Thoracic aorta (tissue), 2 donors: ENCODE data around the gene ANO7. TPM values are rescaled to one million over a fixed set of nuclear protein-coding genes. Genes with fewer than 3 reads are reported as not detected.

Experiments used
- ATAC-seq: fragments of 150-250 bp; one replicate; pipeline ENCODE4 v1.8.0; 2017; ENCODE audit warnings: low read depth; ENCODE audit not compliant: insufficient number of reproducible peaks, low FRiP score
- DNase-seq: peaks from one replicate; pipeline ENCODE4 v3.0.0-alpha.2; 2020; ENCODE audit warnings: low spot score
- H3K27ac ChIP-seq, 2 donors: fragments of 200-600 bp; sonication (generic); 1 replicate in 1 of 2; 2 replicates in 1 of 2; pipeline ENCODE4 v1.5.1; 2016; ENCODE audit warnings: mild to moderate bottlenecking in 2 of 2, moderate library complexity in 2 of 2
- H3K27me3 ChIP-seq: fragments of 200-600 bp; sonication (generic); replicated peaks from 2 replicates; pipeline ENCODE4 v1.6.0; 2016; ENCODE audit warnings: mild to moderate bottlenecking; ENCODE audit not compliant: insufficient read depth
- H3K36me3 ChIP-seq: fragments of 200-600 bp; sonication (generic); one replicate; pipeline ENCODE4 v1.5.1; 2016
- H3K4me1 ChIP-seq, 2 donors: fragments of 200-600 bp; sonication (generic); 1 replicate in 1 of 2; 2 replicates in 1 of 2; pipeline versions ENCODE4 v1.5.1 to v1.6.0; 2016; ENCODE audit warnings: low read depth in 2 of 2, mild to moderate bottlenecking in 1 of 2; ENCODE audit not compliant: control insufficient read depth in 1 of 2
- H3K4me3 ChIP-seq: fragments of 200-600 bp; sonication (generic); 2 replicates; pipeline ENCODE4 v1.5.1; 2016; ENCODE audit warnings: mild to moderate bottlenecking
- H3K9me3 ChIP-seq: fragments of 200-600 bp; sonication (generic); 2 replicates; pipeline ENCODE4 v1.5.1; 2016
- total RNA-seq, 2 donors: library from RNA; depleted of rRNA; stranded (reverse); fragments of >200 nt; gene quantifications; one replicate each; pipeline versions ENCODE4 v1.1.0 to v1.2.3, GENCODE V29; 2016
- TF ChIP-seq, protein P1 (sequence below): fragments of 200-600 bp; sonication (generic); IDR thresholded peaks from one replicate; pipeline ENCODE4 v1.5.1; 2019; ENCODE audit warnings: antibody characterized with exemption

Gene ANO7
- total RNA-seq, 2 donors from 2014 or later: 0.27 to 1.2 TPM

DNA sequence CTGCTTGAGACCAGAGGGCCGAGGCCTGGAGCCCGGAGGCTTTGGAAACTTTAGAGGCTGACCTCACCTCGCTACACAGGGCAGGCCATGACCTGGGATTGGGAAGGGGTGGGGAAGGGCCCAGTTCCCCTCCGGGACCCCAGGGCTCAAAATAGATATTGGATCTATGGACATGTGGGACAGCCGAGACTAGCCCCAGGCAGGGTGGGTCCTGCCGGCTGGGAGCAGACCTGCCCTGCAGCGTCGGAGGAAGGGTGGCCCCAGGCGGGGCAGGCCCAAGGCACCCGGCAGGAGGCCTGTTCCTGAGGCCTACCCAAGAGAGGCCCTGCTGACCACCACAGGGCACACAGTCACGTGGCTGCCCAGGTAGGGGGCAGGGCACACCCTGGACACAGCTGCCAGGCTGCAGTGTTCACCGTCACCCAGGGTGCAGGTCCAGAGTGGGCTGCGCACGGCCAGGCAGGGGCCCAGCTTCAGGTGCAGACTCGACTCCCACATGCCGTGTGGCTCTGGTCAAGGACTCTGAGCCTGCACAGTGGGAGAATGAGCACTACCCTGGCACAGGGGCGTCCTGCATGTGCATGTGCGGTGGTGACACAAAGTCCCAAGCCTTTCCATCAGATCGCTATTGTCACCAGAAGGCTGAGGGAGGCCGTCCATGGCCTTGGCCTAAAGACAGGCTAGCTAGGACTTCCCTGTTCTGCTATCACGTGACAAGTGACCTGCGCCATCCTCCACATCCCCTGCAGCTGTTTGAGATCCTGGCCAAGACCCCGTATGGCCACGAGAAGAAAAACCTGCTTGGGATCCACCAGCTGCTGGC lies 13.2 kb downstream of the ANO7 start:
- H3K4me1 ChIP-seq: no peaks in the 10 kb centered on the region
- no peaks in the 10 kb centered on the region for H3K27me3 ChIP-seq
- TF ChIP-seq, protein P1, sequence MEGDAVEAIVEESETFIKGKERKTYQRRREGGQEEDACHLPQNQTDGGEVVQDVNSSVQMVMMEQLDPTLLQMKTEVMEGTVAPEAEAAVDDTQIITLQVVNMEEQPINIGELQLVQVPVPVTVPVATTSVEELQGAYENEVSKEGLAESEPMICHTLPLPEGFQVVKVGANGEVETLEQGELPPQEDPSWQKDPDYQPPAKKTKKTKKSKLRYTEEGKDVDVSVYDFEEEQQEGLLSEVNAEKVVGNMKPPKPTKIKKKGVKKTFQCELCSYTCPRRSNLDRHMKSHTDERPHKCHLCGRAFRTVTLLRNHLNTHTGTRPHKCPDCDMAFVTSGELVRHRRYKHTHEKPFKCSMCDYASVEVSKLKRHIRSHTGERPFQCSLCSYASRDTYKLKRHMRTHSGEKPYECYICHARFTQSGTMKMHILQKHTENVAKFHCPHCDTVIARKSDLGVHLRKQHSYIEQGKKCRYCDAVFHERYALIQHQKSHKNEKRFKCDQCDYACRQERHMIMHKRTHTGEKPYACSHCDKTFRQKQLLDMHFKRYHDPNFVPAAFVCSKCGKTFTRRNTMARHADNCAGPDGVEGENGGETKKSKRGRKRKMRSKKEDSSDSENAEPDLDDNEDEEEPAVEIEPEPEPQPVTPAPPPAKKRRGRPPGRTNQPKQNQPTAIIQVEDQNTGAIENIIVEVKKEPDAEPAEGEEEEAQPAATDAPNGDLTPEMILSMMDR: no peak
- H3K36me3 ChIP-seq: no peaks in the 10 kb centered on the region
- no peak overlapping the region for H3K4me3 ChIP-seq
- ATAC-seq: no peak
- no peak overlapping the region for H3K27ac ChIP-seq
- DNase-seq: no peak
- no peaks in the 10 kb centered on the region for H3K9me3 ChIP-seq

DNA sequence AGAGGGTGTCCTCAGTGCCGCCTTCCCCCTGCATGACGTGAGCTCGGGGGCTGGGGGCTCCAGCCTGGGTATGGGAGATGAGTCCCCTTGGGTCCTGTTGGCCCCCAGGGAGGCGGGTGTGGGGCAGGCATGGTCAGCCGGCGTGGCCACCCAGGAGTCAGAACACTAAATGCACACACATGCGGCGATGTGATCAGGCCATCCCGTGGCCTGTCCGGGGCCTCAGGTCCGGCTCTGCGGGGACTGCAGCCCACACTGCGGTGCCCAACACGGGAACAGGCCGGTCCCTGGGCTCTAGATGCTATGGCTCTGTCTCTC lies 13.8 kb downstream of the ANO7 start:
- Histone ChIP-seq H3K27me3 (no peaks in the 10 kb centered on the region), H3K27ac (no peak overlapping the region), H3K36me3 (no peaks in the 10 kb centered on the region), H3K9me3 (no peaks in the 10 kb centered on the region), H3K4me3 (no peak overlapping the region), H3K4me1 (no peaks in the 10 kb centered on the region)
- TF ChIP-seq, protein P1: no peak
- DNase-seq: no peak
- no peak for ATAC-seq

- Histone ChIP-seq H3K27ac (no peak overlapping the region), H3K36me3 (no peaks in the 10 kb centered on the region), H3K4me1 (no peaks in the 10 kb centered on the region), H3K27me3 (no peaks in the 10 kb centered on the region), H3K4me3 (no peak overlapping the region), H3K9me3 (no peaks in the 10 kb centered on the region)
- ATAC-seq (no peak), DNase-seq (no peak)
- TF ChIP-seq, protein P1: no peak
Observed at GRCh38 chr2:241202681-241203080, 14.2 kb downstream of the ANO7 start.

DNA sequence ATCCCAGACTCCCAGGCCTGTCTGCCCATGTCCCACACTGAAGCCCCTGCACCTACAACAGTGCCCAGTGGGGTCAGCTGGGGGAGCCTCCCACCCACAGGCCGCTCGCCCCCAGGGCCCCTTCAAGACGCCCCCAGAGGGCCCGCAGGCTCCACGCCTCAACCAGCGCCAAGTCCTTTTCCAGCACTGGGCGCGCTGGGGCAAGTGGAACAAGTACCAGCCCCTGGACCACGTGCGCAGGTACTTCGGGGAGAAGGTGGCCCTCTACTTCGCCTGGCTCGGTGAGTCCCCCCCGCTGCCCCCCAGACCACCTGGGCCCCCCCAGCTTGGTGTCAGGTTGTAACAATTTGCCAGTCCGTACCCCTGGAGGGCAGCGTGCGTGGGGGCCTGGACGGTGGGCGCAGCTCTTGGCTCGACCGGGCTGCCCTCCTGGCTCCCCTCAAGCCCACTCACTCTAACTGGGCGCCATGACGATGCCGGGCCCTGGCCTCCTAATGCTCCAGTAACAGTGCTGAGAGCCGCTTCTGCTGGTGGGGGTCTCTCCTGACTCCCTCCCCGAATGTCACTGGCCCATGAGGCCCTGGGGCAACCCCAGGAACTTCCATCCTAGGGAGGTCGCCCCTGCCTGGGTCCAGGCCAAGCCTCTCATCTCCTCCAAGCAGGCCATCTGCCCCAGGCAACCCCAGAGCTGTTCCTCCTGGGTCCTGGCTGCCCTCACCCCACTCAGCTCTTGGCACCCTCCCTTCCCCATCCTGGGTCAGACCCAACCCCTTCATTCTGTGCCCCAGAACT lies 14.9 kb downstream of the ANO7 start:
- no peaks in the 10 kb centered on the region for H3K27me3 ChIP-seq
- no peaks in the 10 kb centered on the region for H3K4me1 ChIP-seq
- DNase-seq (no peak), ATAC-seq (no peak)
- TF ChIP-seq, protein P1: no peak
- H3K36me3 ChIP-seq: no peaks in the 10 kb centered on the region
- H3K27ac ChIP-seq: no peak overlapping the region
- no peaks in the 10 kb centered on the region for H3K9me3 ChIP-seq
- H3K4me3 ChIP-seq: no peak overlapping the region

GRCh38 chr2:241204010-241204384 lies 15.5 kb downstream of the ANO7 start:
- Histone ChIP-seq H3K4me1 (no peaks in the 10 kb centered on the region), H3K4me3 (no peak overlapping the region), H3K36me3 (no peaks in the 10 kb centered on the region), H3K27ac (no peak overlapping the region), H3K27me3 (no peaks in the 10 kb centered on the region), H3K9me3 (no peaks in the 10 kb centered on the region)
- TF ChIP-seq, protein P1: no peak
- no peak for ATAC-seq
- no peak for DNase-seq
